GM18907 (cell line): ENCODE data around the gene TTYH2.

Source experiments
- ATAC-seq: cut with Tn5 transposase; IDR thresholded peaks from one replicate; pipeline ENCODE4 v1.9.1; 2021; ENCODE audit warnings: mild to moderate bottlenecking, moderate library complexity; ENCODE audit not compliant: unreplicated experiment

Gene TTYH2

DNA sequence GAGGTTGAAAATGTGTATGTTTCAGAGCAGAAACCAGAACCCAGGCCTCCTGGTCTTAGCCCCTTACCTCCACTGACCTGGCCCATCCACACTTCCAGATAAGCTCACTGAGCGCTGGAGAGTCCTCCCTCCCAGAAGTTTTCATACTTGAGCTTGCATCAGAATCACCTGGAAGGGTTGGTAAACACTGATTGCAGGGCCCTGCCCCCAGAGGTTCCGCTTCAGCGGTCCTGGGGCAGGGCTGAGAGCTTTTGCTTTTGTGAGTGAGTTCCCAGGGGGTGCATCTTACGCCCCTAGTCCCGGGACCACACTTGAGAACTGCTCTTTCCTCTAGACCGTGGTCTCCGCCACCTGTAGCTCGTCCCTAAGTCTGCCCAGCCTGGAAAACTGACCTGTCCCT, 20.6 kb downstream of the TTYH2 start:
- no peak for ATAC-seq

GRCh38 chr17:74234486-74234885, 21.1 kb downstream of the TTYH2 start:
- ATAC-seq: no peak

DNA sequence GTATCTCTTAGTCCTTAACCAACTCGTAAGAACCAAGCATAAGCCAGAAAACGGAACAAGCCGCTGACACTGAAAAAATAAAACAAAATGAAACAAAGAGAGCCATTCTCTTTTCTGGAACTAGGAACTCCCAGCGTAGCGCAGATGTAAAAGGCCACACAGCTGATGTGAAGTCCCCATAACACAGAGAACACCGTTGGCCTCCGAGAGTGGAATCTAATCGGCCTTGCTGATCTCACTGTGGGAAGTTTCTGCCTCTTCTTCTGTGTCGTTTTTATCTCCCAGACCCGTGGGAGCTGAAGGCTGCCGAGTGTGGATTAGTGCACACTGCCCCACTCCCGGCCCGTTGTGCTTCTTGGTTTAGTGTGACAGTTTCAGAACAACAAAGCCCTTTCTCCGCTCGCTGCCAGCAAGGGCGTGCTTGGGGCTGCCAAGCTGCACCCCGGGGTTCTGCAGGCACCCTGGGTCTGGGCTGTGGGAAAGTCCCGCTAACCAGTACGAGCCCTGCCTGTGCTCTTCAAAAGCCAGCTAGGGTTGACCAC, 21.7 kb downstream of the TTYH2 start:
- no peak for ATAC-seq

DNA sequence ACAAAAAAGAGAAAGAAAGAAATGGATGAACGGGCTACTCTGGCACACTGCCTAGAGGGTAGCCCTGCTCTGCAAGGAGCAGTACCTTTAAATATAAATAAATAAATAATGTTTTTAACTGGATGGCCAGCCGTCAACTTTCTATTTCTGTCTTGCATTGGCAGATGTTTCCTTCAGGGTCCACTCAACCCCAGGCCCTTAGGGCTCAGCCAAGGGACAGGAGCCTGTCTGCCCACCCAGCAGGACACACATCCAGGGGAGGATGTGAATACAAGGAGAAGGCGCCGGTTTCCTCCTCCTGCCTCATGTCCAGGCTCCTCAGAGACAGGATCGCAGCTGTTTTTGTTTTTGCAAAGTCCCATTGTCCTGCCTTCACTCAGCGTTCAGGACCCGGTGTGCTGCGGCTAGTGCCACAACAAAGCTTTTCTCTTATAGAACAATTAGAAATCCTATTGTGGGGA, 22.6 kb downstream of the TTYH2 start:
- ATAC-seq: no peak

- ATAC-seq: no peak
These were observed 23.9 kb downstream of the TTYH2 start for GRCh38 chr17:74237321-74237720.

GRCh38 chr17:74239172-74239571, 25.8 kb downstream of the TTYH2 start:
- ATAC-seq: no peak

GRCh38 chr17:74240618-74241205, 27.3 kb downstream of the TTYH2 start:
- no peak for ATAC-seq

GRCh38 chr17:74241431-74241830, 28.1 kb downstream of the TTYH2 start:
- ATAC-seq: no peak

- no peak for ATAC-seq
These were observed 28.5 kb downstream of the TTYH2 start for GRCh38 chr17:74241847-74242246.

GRCh38 chr17:74243013-74243755, 29.8 kb downstream of the TTYH2 start:
- no peak for ATAC-seq

- ATAC-seq: no peak
These were observed 30.8 kb downstream of the TTYH2 start for GRCh38 chr17:74244128-74244527.

DNA sequence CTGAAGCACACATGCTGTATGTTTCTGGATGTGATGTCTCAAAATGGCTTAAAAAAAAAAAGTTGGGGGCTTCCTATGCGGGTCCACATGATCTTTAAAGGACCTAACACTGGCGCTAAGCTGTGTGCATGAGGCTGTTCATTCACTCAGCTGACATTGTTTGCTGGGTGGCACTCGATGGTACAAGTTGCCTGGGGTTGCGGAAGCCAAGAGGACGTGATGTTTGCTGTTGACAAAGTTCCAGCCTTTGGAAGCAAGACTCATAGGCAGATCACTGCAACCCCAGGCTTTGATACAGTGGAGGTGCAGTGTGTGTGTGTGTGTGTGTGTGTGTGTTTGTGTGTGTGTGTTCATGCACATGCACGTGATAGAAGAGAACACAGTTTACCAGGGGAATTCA, 31.2 kb downstream of the TTYH2 start:
- ATAC-seq: no peak

DNA sequence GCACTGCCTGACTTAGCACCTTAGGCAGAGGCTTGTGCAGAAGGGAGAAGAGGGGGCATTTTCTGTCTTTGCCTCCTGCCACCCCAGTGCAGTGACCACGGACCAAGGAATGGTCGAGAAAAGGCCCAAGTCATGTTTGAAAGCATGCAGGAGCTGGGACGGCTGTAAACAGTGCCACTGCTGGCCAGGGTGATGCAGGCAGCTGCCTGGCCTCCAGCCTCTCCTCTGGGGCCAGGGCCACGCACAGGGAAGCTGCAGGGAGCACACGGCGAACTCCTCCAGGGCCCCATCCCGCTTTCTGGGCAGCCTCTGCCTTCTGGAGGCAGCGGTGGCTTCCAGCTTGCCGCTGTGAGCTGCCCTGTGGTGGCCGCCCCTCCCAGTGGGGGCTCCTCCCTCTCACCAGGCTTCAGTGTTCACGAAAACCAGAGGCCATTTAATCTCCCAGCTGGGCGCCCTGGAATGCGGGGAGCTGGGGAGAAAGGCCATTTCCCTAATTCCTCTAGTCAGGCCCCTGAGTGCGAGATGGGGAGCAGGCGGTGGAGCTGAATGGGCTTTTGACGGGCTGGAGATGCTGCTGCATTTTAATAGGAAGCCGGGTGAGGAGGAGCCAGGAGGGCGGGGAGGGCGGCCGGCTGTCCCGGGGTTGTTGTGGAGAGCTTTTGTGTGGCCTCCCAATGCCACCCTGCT, 31.9 kb downstream of the TTYH2 start:
- ATAC-seq: no peak

DNA sequence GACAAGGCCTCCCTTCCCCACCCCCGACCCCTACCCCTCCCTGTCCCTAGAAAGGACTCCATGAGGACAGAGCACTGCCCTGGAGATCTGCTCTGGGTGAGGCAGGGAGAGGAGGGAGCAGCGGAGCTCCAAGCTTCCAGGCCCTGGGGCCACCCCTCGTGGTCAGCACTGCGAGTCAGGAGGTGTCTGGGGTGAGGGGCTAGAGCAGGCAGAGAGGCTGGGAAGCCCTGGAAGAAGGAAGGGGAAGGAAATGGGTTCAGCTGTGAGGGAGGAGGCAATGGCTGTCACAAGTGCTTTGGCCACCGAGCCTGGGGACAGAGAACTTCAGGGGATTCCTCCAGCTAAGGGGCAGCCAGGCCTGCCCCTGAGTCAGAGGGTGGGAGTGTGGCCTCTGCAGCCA, 32.5 kb downstream of the TTYH2 start:
- ATAC-seq: no peak

DNA sequence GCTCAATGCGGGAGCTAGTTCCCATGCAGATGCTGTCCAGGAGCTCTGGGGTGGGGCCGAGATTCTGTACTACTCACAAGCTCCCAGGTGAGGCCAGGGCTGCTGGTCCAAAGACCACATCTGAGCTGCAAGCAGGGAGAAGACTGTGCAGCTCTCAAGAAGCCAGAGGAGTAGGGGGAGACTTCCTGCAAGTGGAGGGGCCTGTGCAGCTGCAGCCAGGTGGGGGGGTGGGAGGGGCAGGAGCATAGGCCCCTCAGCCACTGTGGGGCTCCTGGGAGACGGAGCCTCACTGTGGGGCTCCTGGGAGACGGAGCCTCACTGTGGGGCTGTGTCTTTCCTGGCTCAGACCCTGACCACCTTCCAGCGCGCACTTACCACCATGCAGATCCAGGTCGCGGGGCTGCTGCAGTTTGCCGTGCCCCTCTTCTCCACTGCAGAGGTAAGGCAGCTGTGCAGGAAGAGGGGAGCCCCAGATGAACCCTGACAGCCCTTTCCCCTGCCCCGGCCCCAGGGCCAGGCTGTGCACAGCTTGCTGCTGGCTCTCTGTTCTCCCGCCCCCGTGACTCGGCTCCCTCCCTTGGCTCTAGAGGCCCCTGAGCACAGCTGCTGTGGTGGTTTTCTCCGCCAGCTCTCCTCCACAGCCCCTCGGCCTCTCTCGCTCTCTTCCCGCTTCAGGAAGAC, 36.4 kb downstream of the TTYH2 start:
- ATAC-seq: no peak

- no peak for ATAC-seq
These were observed 37.1 kb downstream of the TTYH2 start for GRCh38 chr17:74250324-74250995.

GRCh38 chr17:74251051-74251450, 37.7 kb downstream of the TTYH2 start:
- no peak for ATAC-seq

GRCh38 chr17:74251569-74251968, 38.2 kb downstream of the TTYH2 start:
- ATAC-seq: no peak

DNA sequence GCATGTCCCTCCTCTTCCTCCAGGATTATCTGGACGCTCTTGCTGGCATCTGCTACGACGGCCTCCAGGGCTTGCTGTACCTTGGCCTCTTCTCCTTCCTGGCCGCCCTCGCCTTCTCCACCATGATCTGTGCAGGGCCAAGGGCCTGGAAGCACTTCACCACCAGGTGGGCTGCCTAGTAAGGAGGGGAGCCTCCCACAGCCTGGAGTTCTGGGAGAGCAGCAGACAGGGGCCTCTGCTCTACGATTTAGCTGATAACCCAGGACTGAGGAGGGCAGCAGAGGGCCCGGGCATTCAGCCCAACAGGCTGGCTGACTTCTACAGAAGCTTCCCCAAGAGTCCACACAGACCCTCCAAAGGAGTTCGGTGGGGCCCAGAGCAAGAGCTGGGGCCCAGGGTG, 38.8 kb downstream of the TTYH2 start:
- ATAC-seq: no peak

DNA sequence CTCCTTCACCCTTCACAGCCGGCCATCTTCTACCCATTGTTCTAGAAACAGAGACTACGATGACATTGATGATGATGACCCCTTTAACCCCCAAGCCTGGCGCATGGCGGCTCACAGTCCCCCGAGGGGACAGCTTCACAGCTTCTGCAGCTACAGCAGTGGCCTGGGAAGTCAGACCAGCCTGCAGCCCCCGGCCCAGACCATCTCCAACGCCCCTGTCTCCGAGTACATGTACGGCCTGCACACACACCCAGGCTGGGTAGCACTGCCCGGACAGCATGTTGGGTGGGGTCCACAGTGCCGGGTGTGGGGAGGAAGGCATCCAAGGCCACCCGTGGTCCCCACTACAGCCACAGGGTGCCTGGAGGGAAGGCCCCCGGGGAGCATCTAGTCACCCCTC, 39.7 kb downstream of the TTYH2 start:
- ATAC-seq: no peak

- ATAC-seq: no peak
These were observed 43.9 kb downstream of the TTYH2 start for GRCh38 chr17:74257311-74257710.
